HL-60 (cell line): ENCODE data around the gene UST.

Experiments
- DNase-seq, 2 experiments: peaks; one replicate each; pipeline ENCODE4 v3.0.0-alpha.2; 2010 to 2020; ENCODE audit warnings: low read depth in 1 of 2, low spot score in 1 of 2
- H3K27ac ChIP-seq: fragments of 250-450 bp; sonication (Bioruptor Pico); replicated peaks from 2 replicates; pipeline ENCODE4 v1.5.1; 2020; ENCODE audit warnings: mild to moderate bottlenecking, moderate library complexity
- H3K27me3 ChIP-seq: fragments of 250-450 bp; sonication (Bioruptor Pico); 2 replicates; pipeline ENCODE4 v1.5.1; 2021; ENCODE audit warnings: mild to moderate bottlenecking, moderate library complexity; ENCODE audit not compliant: insufficient read depth, poor library complexity, severe bottlenecking
- H3K4me3 ChIP-seq: replicated peaks from 2 replicates; pipeline ENCODE4 v1.5.1; 2011; ENCODE audit warnings: mild to moderate bottlenecking, control low read depth, low read length; ENCODE audit not compliant: insufficient read depth
- GABPA ChIP-seq: IDR thresholded peaks from 2 replicates; pipeline ENCODE4 v1.6.1; 2012; ENCODE audit warnings: low read depth
- POLR2AphosphoS5 ChIP-seq: IDR thresholded peaks from 2 replicates; pipeline ENCODE4 v1.6.1; 2012; ENCODE audit warnings: low read depth
- REST ChIP-seq: IDR thresholded peaks from 2 replicates; pipeline ENCODE4 v1.6.1; 2012; ENCODE audit warnings: low read depth; ENCODE audit not compliant: insufficient replicate concordance
- SPI1 ChIP-seq: IDR thresholded peaks from 2 replicates; pipeline ENCODE4 v1.6.1; 2012; ENCODE audit warnings: low read depth, mild to moderate bottlenecking, borderline replicate concordance
- TF ChIP-seq, protein P1 (sequence below): IDR thresholded peaks from one replicate; pipeline ENCODE4 v1.5.1; 2011; ENCODE audit warnings: low read length, control low read depth, inconsistent platforms; ENCODE audit not compliant: insufficient read depth

The UST gene

GRCh38 chr6:148866657-148867268 lies 119.9 kb downstream of the UST start:
- TF ChIP-seq SPI1 (no peak), REST (no peak), POLR2AphosphoS5 (no peak), GABPA (no peak)
- TF ChIP-seq, protein P1, sequence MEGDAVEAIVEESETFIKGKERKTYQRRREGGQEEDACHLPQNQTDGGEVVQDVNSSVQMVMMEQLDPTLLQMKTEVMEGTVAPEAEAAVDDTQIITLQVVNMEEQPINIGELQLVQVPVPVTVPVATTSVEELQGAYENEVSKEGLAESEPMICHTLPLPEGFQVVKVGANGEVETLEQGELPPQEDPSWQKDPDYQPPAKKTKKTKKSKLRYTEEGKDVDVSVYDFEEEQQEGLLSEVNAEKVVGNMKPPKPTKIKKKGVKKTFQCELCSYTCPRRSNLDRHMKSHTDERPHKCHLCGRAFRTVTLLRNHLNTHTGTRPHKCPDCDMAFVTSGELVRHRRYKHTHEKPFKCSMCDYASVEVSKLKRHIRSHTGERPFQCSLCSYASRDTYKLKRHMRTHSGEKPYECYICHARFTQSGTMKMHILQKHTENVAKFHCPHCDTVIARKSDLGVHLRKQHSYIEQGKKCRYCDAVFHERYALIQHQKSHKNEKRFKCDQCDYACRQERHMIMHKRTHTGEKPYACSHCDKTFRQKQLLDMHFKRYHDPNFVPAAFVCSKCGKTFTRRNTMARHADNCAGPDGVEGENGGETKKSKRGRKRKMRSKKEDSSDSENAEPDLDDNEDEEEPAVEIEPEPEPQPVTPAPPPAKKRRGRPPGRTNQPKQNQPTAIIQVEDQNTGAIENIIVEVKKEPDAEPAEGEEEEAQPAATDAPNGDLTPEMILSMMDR, result no peak
- DNase-seq, result no peak
- no peak overlapping the region for H3K4me3 ChIP-seq
- no peak overlapping the region for H3K27ac ChIP-seq
- no peaks in the 10 kb centered on the region for H3K27me3 ChIP-seq

- Histone ChIP-seq H3K27ac (no peak overlapping the region), H3K4me3 (no peak overlapping the region), H3K27me3 (no peaks in the 10 kb centered on the region)
- DNase-seq, result no peak
- no peak for TF ChIP-seq GABPA
- no peak for TF ChIP-seq SPI1
- TF ChIP-seq, protein P1, result no peak
- no peak for TF ChIP-seq REST
- TF ChIP-seq POLR2AphosphoS5, result no peak
Observed at GRCh38 chr6:148867862-148868261, 121.0 kb downstream of the UST start.

- DNase-seq, result no peak
- Histone ChIP-seq H3K27me3 (no peaks in the 10 kb centered on the region), H3K4me3 (no peak overlapping the region), H3K27ac (no peak overlapping the region)
- TF ChIP-seq, protein P1, result no peak
- no peak for TF ChIP-seq REST
- TF ChIP-seq POLR2AphosphoS5, result no peak
- TF ChIP-seq SPI1, result no peak
- TF ChIP-seq GABPA, result no peak
Observed at GRCh38 chr6:148868314-148868713, 121.5 kb downstream of the UST start.
